GM18873 (cell line): Measurements from ENCODE around the gene TRIM29.

ENCODE experiments used
- ATAC-seq: cut with Tn5 transposase; IDR thresholded peaks from one replicate; pipeline ENCODE4 v1.9.1; 2021; ENCODE audit warnings: mild to moderate bottlenecking, moderate library complexity, moderate number of reproducible peaks; ENCODE audit not compliant: unreplicated experiment, low FRiP score

The TRIM29 gene

DNA sequence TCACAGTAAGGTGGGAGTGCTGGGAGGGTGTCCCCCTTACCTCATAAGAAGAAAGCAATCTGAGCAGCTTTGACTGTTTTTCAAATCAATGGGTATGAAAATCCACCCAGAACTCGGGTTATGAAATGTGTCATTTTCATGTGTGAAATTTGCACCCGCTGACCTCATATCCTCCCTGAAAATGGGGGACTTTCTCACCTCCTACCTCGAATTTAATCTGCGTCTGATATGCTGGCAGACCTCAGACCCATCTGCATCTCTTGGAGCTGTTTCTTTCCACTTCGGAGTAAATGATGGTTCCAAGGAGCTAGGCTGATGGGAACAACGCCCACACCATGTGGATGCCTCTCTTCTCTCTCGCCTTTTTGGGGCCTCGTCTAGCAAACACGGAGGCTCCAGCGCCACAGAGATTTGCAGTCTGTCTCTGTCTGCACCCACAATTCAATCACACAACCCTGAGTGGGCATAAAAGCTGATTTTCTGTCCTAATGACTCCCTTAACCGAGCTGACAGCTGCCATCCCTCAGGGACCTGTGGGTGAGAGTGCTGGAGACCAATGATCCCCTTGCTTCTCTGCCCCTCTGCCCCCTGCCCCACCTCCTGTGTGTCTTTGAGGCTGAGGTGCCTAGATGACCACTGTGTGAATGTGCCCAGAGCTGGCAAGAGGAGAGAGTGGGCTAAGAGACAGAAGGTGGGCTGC, 71.0 kb downstream of the TRIM29 start:
- ATAC-seq = no peak

DNA sequence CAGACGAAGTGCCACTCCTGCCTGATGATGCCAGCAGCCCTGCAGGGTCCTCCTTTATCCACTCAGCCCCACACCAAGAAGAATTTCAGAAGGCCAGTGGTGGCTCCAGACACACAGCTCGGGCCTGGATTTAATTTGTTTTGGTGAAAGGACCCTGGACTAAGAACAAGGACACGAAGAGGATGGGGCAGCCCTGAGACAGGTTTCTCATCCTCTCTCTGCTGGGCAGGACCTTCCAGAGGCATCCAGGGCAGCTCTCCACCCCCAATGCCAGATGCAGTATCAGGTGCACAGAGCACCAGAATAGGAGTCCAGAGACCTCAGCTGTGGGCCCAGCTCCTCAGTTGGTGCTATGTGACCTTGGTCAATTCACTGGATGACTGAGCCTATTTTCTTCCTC, 72.0 kb downstream of the TRIM29 start:
- ATAC-seq = no peak

DNA sequence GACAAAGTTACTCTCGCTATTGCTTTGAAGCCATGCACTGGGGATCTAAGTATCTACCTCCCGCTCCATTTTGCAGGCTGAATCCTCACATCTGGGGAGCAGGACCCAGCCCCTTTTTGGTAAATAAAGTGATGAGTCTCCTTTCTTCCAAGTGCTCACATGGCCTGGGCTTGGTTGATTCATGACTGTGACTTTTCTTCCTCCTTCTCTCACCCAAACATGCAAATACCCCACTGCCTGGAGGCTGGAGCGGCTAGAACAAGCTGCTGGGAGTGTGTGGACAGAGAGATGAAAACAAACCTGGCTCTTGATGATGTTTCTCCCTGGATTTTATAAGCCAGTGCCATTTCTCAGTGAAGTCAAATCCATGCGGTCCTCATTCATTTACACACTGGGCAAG, 72.7 kb downstream of the TRIM29 start:
- no peak for ATAC-seq

DNA sequence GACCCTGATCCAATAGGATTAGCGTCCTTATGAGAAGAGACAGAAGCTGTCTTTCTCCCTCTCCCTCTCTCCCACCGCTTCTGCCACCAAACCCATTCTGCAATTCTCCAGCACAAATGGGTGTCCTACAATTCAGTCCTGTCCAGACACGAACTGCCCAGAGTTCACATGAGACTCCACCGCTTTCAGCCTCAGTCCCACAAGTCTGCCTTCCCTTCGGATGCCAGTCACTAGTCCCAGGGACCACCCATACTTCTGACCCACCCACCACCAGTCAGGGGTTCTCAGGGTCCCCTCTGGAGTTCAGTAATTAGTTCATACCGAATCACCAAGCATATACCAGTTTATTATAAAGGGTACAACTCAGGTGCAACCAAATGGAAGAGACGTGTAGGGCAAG, 73.6 kb downstream of the TRIM29 start:
- no peak for ATAC-seq

DNA sequence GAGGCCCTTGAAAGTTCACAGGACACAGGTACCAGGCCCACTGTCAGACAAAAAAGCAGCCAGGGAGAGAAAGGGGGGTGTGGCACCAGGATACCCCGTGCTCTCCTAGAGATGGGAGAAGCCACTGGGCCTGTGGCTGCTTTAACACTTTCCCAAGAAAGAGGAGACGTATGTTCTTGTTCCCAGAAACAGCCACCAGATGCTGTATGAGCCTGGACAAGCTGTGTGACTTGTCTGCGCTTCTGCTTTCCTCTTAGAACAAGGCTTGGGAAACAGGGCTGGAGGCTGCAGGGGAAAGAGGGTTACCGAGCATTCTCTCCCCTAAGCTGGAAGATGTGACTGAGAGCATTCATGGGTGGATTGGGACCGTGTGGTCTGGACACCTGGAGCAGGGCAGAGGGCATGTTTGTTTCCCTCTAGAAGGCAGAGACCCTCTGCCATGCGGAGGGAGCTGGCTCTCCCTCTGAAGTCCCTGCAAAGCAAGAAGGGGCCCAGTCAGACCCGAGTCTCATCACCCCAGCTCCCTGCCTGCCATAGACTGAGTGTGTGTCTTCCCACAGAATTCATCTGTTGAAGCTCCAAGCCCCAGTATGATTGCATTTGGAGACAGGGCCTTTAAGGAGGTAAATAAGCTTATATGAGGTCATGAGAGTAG, 74.1 kb downstream of the TRIM29 start:
- ATAC-seq = no peak

DNA sequence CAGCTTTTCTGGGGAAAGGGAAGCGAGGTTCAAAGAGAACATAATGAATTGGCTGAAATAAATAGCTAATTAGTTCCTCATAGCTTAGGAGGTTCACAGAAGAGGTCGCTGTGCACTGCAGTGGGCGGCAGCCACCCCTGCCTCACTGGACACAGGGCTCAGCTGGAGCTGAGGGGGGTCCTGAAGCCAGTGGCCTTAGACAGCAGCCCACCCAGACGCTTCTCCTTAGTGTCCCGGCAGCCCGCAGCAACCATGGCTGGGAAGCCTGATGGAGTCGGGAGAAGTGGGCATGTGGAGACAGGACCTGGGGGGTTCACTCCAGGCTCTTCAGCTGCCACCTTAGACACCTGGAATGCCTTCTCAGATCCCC, 75.4 kb downstream of the TRIM29 start:
- no peak for ATAC-seq

DNA sequence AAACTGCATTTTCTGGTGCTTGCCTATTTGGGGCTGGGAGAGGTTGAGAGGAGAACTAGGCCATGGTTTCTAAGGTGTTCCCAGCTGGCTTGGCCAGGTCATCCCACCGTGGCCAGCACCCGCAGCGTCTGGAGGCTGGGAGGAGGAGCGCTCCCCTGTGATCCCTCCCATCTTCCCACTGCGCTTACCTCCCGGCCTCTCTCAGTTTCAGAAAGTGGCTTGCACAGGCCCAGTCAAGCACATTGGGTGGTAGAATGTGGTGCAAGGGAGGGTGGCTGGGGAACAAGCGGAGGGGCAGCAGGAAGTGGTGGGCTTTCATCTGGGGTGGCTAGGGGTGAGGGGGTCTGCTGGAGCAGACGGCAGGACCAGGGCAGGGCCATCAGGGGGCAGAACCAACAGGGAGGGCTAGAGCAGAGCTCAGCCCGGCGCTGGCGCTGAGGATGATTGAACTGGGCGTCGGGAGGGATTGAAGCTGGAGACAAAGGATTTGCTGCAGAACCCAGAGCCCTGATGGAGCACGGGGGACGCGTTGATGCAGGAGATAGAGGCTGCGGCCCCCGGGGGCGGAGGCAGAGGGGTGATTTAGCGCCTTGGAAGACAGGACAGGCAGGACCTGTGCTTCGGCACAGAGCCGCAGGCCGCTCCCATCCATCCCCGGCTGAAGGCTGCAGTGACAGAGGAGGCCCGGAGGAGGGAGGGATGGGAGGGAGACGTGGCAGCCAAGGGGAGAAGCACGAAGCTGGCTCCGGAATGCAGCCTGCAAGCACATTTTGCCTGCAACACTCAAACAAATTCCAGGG, 76.0 kb downstream of the TRIM29 start:
- no peak for ATAC-seq
